GM21390 (cell line): ENCODE data around the gene TMEM60.

Source experiments
- ATAC-seq: cut with Tn5 transposase; IDR thresholded peaks from one replicate; pipeline ENCODE4 v1.9.1; 2021; ENCODE audit not compliant: unreplicated experiment

Gene TMEM60

GRCh38 chr7:77782383-77782782 is 15.9 kb downstream of the TMEM60 start:
- no peak for ATAC-seq

- ATAC-seq = no peak
Measured at GRCh38 chr7:77778535-77778934, 19.7 kb downstream of the TMEM60 start.

- ATAC-seq = no peak
Measured at GRCh38 chr7:77771901-77772300, 26.3 kb downstream of the TMEM60 start.

GRCh38 chr7:77770316-77770715 is 27.9 kb downstream of the TMEM60 start:
- ATAC-seq = no peak

GRCh38 chr7:77766801-77767605 is 31.2 kb downstream of the TMEM60 start:
- no peak for ATAC-seq

- ATAC-seq = no peak
Measured at GRCh38 chr7:77765906-77766800, 32.1 kb downstream of the TMEM60 start.

- ATAC-seq = no peak
Measured at GRCh38 chr7:77765481-77765880, 32.8 kb downstream of the TMEM60 start.

GRCh38 chr7:77760809-77761453 is 37.3 kb downstream of the TMEM60 start:
- ATAC-seq = no peak

GRCh38 chr7:77759294-77759889 is 38.8 kb downstream of the TMEM60 start:
- peak; percentile 36 for ATAC-seq

GRCh38 chr7:77757589-77757988 is 40.6 kb downstream of the TMEM60 start:
- ATAC-seq = peak; percentile 79

GRCh38 chr7:77753173-77753572 is 45.1 kb downstream of the TMEM60 start:
- ATAC-seq = no peak

GRCh38 chr7:77752016-77752415 is 46.2 kb downstream of the TMEM60 start:
- no peak for ATAC-seq

GRCh38 chr7:77747718-77748117 is 50.5 kb downstream of the TMEM60 start:
- ATAC-seq = no peak

- no peak for ATAC-seq
Measured at GRCh38 chr7:77747178-77747577, 51.1 kb downstream of the TMEM60 start.

GRCh38 chr7:77746824-77747165 is 51.4 kb downstream of the TMEM60 start:
- no peak for ATAC-seq

- no peak for ATAC-seq
Measured at GRCh38 chr7:77746164-77746823, 51.9 kb downstream of the TMEM60 start.

- ATAC-seq = no peak
Measured at GRCh38 chr7:77745746-77746145, 52.5 kb downstream of the TMEM60 start.
